Lower leg skin (tissue), 3 donors: Measurements from ENCODE around the gene ZNF618.

ENCODE experiments used
- CTCF ChIP-seq, 3 donors: fragments of 450-650 bp; IDR thresholded peaks; one replicate each; pipeline ENCODE4 v1.5.1; 2016; ENCODE audit warnings: antibody characterized with exemption in 3 of 3, mild to moderate bottlenecking in 3 of 3, moderate library complexity in 2 of 3
- POLR2A ChIP-seq, 2 donors: fragments of 450-650 bp; IDR thresholded peaks; one replicate each; pipeline ENCODE4 v1.6.1; 2016 to 2017; ENCODE audit warnings: antibody characterized with exemption in 2 of 2, mild to moderate bottlenecking in 1 of 2, moderate library complexity in 1 of 2

- no peak for TF ChIP-seq CTCF (IDR thresholded peaks at IDR 0.05)
- TF ChIP-seq POLR2A (IDR thresholded peaks at IDR 0.05): no peak
These were observed 224.4 kb downstream of the ZNF618 start for GRCh38 chr9:114100536-114100935.
